CD4-positive, alpha-beta T cell treated with Interleukin-2 at 100 ng/mL for 4 hours (primary cell): ENCODE results near the gene TRUB1.
"Not testable (repeated sequence)": the region's sequence is repeated elsewhere in the genome, so short reads cannot be mapped to it uniquely, and the experiment has no call there.

Experiments
- DNase-seq: peaks from one replicate; pipeline ENCODE4 v3.0.0-alpha.2; 2020; ENCODE audit warnings: low spot score

TRUB1 gene

DNA sequence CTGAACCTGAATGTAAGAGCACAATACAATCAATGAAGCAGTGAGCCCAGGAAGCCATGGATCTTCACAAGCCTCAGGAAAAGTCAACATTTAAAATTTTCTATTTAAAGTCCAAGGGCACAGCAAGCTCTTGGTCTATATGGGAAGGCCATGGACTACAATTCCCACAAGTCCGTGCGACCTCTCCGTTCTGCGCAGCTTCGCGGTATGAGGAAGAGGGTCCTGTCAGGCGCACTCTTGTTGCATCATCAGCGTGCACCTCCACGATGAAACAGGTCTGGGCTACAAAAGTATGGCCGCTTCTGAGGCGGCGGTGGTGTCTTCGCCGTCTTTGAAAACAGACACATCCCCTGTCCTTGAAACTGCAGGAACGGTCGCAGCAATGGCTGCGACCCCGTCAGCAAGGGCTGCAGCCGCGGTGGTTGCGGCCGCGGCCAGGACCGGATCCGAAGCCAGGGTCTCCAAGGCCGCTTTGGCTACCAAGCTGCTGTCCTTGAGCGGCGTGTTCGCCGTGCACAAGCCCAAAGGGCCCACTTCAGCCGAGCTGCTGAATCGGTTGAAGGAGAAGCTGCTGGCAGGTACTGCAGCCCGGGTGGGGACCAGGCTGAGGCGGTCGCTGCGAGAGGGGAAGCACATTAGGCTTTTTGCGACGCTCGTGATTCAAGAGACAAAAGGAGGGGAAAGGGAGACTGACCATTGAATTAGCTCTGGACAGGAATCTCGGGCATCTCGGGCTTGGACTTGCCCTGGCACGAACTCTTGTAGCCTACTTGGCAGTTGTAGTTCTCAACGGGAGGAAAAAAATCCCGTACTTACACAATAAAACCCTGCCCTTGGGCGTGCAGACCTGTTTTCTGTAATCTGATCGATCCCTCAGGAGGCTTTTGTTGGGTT lies at the start of gene TRUB1:
Gene TRUB1, plus strand, starts transcription at position 234 of the 894 bp plus-strand sequence. Its CDS starts 59 bp downstream, at position 293.
- peak; percentile 90 for DNase-seq

DNA sequence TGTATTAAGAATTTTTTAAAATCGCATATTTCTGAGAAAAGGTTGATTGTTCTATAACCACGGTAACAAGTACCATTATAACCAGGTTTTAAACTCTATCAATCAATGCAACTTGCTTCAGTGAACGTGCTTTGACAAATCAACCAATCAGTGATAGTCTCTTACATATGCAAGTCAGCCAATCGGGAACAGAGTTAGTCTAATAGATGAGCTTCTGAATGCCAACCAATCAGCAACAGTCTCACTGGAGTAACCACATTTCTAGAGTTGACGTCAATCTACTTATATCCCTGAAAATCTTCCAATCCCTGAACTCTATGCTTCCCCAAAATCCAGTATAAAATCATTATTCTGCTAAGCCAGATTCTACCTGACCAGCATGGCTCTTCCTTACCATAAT lies 44.7 kb upstream of the TRUB1 start:
- no peak for DNase-seq

GRCh38 chr10:114894911-114895310 lies 43.1 kb upstream of the TRUB1 start:
- DNase-seq, result no peak

GRCh38 chr10:114897011-114897410 lies 41.0 kb upstream of the TRUB1 start:
- DNase-seq, result not testable (repeated sequence)

DNA sequence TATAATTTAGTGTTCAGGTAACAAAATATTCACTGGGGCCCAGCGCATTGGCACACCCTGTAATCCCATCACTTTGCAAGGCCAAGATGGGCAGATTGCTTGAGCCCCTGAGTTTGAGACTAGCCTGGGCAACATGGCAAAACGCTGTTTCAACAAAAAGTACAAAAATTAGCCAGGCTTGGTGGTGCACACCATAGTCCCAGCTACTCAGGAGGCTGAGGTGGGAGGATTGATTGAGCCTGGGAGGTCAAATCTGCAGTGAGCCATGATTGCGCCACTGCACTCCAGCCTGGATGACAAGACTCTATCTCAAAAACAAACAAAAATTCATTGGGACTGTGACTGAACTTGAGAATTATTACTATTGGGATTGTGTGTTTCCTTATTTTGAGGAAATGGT lies 40.4 kb upstream of the TRUB1 start:
- no peak for DNase-seq

DNA sequence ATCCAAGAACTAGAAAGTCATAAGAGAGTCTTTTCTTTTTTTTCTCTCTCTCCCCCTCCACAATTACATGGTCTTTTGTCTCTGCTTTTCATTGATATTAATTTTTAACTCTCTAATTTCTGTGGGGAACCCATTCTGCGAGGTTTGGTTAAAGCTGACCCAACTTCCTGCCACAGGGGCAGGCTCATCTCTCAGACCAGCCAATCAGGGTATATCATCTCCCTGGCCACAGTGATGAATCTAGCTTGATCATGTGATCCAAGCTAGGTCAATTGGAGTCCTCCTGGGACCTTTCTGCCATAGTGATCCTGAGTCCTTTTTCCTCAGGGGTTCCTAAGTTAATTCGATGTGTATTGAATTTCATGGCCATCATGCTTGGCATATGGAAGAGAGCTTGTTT lies 38.0 kb upstream of the TRUB1 start:
- DNase-seq, result no peak

DNA sequence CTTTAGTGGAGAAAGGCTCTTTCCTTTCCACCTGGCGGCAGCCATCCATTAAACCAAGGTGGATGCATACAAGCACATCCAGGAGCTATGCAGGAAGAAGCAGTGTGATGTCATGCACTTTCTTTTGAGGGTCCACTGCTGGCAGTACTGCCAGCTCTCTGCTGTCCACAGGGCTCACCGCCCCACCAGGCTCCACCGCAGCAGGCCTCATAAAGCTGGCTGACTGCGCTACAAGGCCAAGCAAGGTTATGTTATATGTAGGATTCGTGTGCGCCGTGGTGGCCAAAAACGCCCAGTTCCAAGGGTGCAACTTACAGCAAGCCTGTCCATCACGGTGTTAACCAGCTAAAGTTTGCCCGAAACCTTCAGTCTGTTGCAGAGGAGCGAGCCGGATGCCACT lies 37.3 kb upstream of the TRUB1 start:
- no peak for DNase-seq

DNA sequence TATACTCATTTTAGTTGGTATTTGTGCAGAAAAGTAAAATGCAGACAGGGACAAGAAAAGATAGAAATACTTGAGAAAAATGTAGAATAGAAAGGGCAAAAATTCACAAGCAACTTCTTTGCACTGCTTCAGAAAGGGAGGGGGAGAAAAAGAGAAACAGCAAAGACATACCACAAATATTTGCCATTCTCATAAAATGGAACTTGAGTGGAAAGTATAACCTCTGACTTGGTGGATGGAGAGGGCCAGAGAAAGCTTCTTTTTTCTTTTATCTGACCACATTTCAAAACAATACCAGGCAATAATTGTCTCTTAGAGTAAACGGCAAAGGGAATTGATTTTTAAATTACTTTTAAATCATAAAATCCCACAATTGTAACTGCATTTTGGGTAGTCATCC lies 35.8 kb upstream of the TRUB1 start:
- no peak for DNase-seq

DNA sequence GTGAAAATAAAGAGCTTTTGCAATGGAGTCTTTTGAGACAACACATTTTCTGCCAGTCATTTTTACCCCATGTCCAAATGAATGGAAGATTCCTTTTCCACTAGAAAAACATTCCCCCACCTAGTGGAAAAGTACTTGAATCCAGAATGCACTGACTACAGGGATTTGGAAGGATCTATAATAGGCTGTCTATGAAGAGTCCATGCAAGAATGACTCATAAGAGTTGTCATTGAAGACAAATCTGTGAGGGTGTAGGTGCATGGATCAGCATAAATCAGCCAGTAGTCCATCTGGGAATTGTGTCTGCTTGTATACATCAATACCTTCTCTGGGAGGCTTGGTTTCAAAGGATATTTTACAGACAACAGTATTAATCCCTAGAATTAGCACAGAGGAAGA lies 32.5 kb upstream of the TRUB1 start:
- DNase-seq, result no peak

GRCh38 chr10:114906981-114907380 lies 31.0 kb upstream of the TRUB1 start:
- DNase-seq, result no peak

DNA sequence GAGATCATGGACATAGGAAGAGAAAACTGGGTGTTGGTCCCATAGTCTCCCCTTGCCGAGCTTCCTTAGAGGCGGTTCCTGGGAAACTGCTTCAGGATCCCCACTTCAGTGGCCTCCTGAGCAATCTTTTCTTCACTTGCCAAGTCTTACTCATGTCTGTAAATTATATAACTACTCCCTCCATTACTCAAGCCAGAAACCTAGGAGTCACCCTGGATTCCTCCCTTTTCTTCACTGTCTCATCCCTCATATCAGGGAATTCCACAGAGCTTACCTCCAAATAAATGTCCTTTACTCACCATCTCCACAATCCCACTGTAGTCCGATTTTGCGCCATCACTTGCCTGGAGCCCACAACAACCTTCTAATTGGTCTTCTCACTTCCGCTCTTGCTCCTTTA lies 29.1 kb upstream of the TRUB1 start:
- no peak for DNase-seq

GRCh38 chr10:114911052-114911711 lies 26.8 kb upstream of the TRUB1 start:
- no peak for DNase-seq

DNA sequence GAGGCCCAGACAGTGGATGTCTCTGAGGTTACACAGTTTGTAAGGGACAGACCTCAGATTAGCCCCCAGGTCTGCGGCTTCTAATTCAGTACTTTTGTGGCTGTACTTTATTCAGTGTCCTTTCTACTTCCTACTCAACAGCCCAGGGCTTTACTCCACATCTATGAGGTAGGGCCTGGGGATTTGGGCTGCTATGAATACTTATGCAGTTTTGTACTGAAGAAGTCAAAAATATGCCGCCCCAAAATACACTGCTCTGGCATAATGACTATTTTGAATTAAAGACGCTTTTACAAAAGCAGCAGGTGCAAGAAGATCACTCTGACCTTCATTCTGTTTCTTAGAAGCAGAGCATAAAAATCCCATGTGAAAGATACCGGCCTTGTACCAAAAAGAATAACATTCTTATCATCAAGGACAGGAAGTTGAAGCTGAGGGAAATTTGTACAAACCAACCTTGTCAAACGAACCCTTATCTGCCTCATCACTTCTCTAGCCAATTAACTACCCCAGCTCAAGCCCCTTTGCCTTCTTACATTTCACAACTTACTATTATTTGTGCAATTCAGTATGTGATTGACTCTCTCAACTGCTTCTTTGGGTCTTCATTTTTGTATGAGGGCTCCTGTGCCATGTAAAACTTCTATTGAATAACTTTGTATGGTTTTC lies 26.1 kb upstream of the TRUB1 start:
- no peak for DNase-seq

DNA sequence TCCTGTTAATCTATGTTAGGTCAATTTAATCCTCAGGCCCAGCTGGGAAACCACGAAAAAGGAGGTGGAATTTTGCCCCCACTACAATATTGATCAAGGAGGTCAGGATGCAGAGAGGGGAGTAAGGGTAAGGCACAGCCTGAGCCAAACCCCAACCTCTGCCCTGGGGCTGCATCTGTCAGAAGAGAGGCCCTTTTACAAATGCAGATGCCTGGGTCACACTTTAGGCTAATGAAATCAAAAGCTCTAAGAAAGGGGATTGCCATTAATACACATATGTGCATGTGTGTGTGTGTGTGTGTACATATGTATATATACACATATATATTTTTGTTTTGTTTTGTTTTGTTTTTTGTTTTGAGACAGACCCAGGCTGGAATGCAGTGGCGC lies 25.5 kb upstream of the TRUB1 start:
- DNase-seq, result no peak

DNA sequence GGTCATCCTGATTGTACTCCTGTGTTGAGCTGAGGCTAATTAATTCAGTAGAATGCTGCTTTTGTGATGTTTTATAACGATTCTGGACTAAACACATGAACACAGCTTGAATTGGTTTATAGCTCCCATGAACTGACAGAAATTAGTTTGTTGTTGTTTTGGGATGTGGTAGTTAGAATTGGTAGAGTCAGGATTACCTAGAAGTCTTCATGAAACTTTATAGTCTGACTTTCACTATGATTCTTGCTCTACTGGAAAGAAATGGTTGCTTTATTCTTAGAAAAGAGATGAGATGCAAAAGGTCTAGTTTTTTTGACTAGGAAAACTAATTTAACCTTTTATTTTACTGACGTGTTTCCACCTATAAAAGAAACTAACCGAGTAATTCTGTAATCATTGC lies 23.4 kb upstream of the TRUB1 start:
- no peak for DNase-seq

DNA sequence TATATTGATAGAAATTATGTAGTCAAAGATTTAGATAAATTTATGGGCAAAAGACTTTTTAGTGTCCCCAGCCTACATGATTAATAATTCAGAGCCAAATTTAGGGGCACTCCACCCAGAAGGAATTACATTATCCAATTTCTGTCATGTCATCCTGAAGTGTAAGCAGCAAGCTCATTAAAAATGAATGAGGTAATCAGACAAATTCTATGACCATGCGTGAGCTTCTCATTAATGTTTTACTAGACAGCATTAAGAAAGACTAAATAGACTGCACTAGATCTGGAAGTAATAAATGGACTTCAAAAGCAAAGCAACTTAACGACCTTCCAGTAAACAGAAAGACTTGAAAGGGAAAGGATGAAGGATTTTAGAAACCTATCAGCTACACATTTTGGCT lies 22.7 kb upstream of the TRUB1 start:
- no peak for DNase-seq

- DNase-seq, result no peak
Measured at GRCh38 chr10:114916653-114917052, 21.3 kb upstream of the TRUB1 start.

DNA sequence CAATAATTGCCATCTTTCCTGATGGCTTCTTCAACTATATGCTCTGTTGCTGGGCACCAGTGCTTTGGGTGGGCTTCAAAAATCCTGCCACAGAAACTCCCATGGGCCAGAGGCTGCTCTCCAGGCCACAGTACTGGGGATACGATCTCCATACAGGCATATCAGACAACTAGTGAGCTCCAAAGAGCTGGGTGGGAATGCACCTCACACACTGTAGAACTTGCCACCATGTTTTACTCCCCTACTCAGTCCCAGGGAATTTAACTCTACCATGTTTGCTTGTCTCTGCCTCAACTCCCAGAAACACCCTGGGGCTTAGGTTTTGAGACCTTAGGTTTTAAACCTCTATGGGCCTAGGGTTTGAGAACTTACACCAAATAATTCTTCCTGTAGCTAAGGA lies 20.5 kb upstream of the TRUB1 start:
- DNase-seq, result no peak

GRCh38 chr10:114917927-114918672 lies 19.9 kb upstream of the TRUB1 start:
- DNase-seq, result no peak

- DNase-seq, result no peak
Measured at GRCh38 chr10:114920459-114920858, 17.5 kb upstream of the TRUB1 start.

DNA sequence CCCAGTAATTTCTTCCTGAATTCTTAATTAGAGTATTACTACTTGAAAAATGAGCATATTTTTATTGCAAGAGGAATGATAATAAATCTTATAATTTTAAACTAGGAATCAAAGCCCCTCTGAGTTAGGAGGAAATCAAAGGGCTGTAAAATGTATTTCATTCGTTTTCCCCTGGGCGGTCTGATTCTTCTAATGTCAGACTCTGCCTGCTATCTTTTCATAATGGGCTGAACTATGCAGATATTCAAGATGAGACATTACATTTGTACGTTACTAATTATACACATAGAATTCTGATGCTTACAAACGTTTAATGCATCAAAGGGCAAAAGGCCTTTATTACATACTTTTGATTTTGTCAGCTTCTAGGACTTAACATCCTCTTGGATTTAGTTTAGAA lies 16.0 kb upstream of the TRUB1 start:
- no peak for DNase-seq

DNA sequence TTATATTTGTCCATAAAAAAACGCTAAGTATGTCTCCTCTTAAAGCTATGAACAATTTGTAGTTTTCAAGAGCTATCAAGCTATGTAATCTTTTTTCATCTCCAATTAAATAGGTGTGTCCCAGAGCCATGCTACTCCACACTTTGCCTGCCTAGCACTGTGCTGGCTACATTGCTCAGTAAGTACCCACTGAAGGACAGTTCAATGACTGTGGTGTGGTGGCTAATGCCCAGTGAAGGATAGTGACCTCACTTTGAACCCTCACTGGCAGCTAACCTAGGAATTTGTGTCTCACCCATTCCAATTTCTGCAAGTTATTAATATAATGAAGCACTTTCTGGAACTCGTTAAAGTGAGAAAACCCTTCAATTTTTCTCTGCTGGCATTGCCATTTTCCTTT lies 14.4 kb upstream of the TRUB1 start:
- DNase-seq, result no peak
